ENCODE measurements around the gene KL.

KL gene

DNA sequence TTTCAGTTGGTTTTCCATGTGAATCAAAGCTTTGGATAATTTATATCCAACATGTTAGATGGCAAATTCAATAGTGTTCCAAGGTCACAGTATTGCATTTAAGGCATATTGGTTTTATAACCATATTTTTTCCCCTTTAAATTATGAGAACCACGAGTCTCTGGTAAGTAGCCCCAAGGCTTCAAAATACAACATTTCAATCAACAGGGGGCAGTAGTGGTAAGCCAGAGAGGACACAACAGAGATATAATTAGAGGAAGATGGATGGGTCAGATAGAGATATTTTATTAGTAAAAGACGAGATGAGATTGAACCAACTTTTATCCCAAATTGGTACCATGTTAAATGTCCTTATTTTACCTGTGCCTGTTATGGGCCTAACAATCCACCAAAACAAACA, 53.1 kb downstream of the KL start:
- TF ChIP-seq CEBPB (IDR thresholded peaks at IDR 0.05) (no peak), USF1 (IDR thresholded peaks at IDR 0.05) (no peak), FOXM1 (IDR thresholded peaks at IDR 0.05; ENCODE audit: borderline replicate concordance, low read depth) (no peak), REST (IDR thresholded peaks at IDR 0.05; ENCODE audit: low read depth) (no peak), ZBTB7A (IDR thresholded peaks at IDR 0.05; ENCODE audit: low read depth) (no peak), RAD21 (IDR thresholded peaks at IDR 0.05; ENCODE audit: low read depth) (peak; percentile 52), EGR1 (IDR thresholded peaks at IDR 0.05) (no peak), NFIC (IDR thresholded peaks at IDR 0.05) (no peak)
- TF ChIP-seq, protein P1, sequence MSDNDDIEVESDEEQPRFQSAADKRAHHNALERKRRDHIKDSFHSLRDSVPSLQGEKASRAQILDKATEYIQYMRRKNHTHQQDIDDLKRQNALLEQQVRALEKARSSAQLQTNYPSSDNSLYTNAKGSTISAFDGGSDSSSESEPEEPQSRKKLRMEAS (IDR thresholded peaks at IDR 0.05) = no peak

GRCh38 chr13:33070713-33071112, 54.5 kb downstream of the KL start:
- TF ChIP-seq USF1 (IDR thresholded peaks at IDR 0.05) (no peak), NFIC (IDR thresholded peaks at IDR 0.05) (no peak), REST (IDR thresholded peaks at IDR 0.05; ENCODE audit: low read depth) (no peak), ZBTB7A (IDR thresholded peaks at IDR 0.05; ENCODE audit: low read depth) (no peak), TEAD4 (IDR thresholded peaks at IDR 0.05) (no peak), EP300 (IDR thresholded peaks at IDR 0.05; ENCODE audit: borderline replicate concordance) (no peak), CEBPB (IDR thresholded peaks at IDR 0.05) (no peak), CREB1 (IDR thresholded peaks at IDR 0.05; ENCODE audit: low read depth) (no peak), RAD21 (IDR thresholded peaks at IDR 0.05; ENCODE audit: low read depth) (no peak), FOXM1 (IDR thresholded peaks at IDR 0.05; ENCODE audit: borderline replicate concordance, low read depth) (no peak), YY1 (IDR thresholded peaks at IDR 0.05; ENCODE audit: low read depth) (no peak)
- TF ChIP-seq, protein P1 (IDR thresholded peaks at IDR 0.05) = no peak

DNA sequence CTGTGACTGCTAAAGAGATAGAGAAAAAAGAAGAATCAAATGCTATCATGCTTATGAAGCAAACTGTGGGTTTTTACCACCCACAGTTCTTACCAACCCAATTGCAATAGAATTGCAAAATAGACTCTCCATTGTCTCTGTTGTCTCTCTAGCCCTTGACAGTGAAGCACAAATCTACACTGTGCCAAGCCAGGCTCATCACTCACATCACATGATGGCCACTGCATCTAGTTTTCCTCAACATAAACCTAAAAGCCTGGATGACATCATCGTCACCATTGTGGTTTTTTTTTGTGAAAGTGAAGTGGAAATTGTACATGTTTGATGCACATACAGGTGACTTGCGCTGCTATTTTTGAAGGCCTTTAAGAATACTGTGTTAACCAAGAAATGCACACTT, 56.1 kb downstream of the KL start:
- TF ChIP-seq CREB1 (IDR thresholded peaks at IDR 0.05; ENCODE audit: low read depth) (no peak), TAF1 (IDR thresholded peaks at IDR 0.05; ENCODE audit: low read depth) (no peak), EGR1 (IDR thresholded peaks at IDR 0.05) (no peak), NFIC (IDR thresholded peaks at IDR 0.05) (no peak), USF1 (IDR thresholded peaks at IDR 0.05) (no peak), YY1 (IDR thresholded peaks at IDR 0.05; ENCODE audit: low read depth) (no peak), FOXM1 (IDR thresholded peaks at IDR 0.05; ENCODE audit: borderline replicate concordance, low read depth) (no peak), RAD21 (IDR thresholded peaks at IDR 0.05; ENCODE audit: low read depth) (no peak), REST (IDR thresholded peaks at IDR 0.05; ENCODE audit: low read depth) (no peak), TEAD4 (IDR thresholded peaks at IDR 0.05) (no peak), CEBPB (IDR thresholded peaks at IDR 0.05) (no peak), ZBTB7A (IDR thresholded peaks at IDR 0.05; ENCODE audit: low read depth) (no peak), EP300 (IDR thresholded peaks at IDR 0.05; ENCODE audit: borderline replicate concordance) (no peak), TCF12 (IDR thresholded peaks at IDR 0.05; ENCODE audit: low read depth) (no peak)
- TF ChIP-seq, protein P1 (IDR thresholded peaks at IDR 0.05) = no peak

- TF ChIP-seq CREB1 (IDR thresholded peaks at IDR 0.05; ENCODE audit: low read depth) (no peak), REST (IDR thresholded peaks at IDR 0.05; ENCODE audit: low read depth) (no peak), USF1 (IDR thresholded peaks at IDR 0.05) (no peak), TEAD4 (IDR thresholded peaks at IDR 0.05) (no peak), ZBTB7A (IDR thresholded peaks at IDR 0.05; ENCODE audit: low read depth) (no peak), TCF12 (IDR thresholded peaks at IDR 0.05; ENCODE audit: low read depth) (no peak), RAD21 (IDR thresholded peaks at IDR 0.05; ENCODE audit: low read depth) (no peak), YY1 (IDR thresholded peaks at IDR 0.05; ENCODE audit: low read depth) (no peak), EP300 (IDR thresholded peaks at IDR 0.05; ENCODE audit: borderline replicate concordance) (no peak), TAF1 (IDR thresholded peaks at IDR 0.05; ENCODE audit: low read depth) (no peak), CEBPB (IDR thresholded peaks at IDR 0.05) (no peak), FOXM1 (IDR thresholded peaks at IDR 0.05; ENCODE audit: borderline replicate concordance, low read depth) (no peak), NFIC (IDR thresholded peaks at IDR 0.05) (no peak), EGR1 (IDR thresholded peaks at IDR 0.05) (no peak)
- TF ChIP-seq, protein P1 (IDR thresholded peaks at IDR 0.05) = no peak
These were observed 56.5 kb downstream of the KL start for GRCh38 chr13:33072759-33073158.

Measured in Ishikawa (cell line).